Lower leg skin (tissue), 3 donors: ENCODE measurements around the gene COL5A3.

ENCODE experiments used
- CTCF ChIP-seq, 3 donors: fragments of 450-650 bp; IDR thresholded peaks; one replicate each; pipeline ENCODE4 v1.5.1; 2016; ENCODE audit warnings: antibody characterized with exemption in 3 of 3, mild to moderate bottlenecking in 3 of 3, moderate library complexity in 2 of 3
- POLR2A ChIP-seq, 2 donors: fragments of 450-650 bp; IDR thresholded peaks; one replicate each; pipeline ENCODE4 v1.6.1; 2016 to 2017; ENCODE audit warnings: antibody characterized with exemption in 2 of 2, mild to moderate bottlenecking in 1 of 2, moderate library complexity in 1 of 2

- no peak for TF ChIP-seq CTCF (IDR thresholded peaks at IDR 0.05)
- TF ChIP-seq POLR2A (IDR thresholded peaks at IDR 0.05): no peak
Observed at GRCh38 chr19:10008184-10008765, 2.0 kb downstream of the COL5A3 start.
